ENCODE data around the gene GPR137B.
A peak's percentile ranks its signal among the peaks of the same experiment; 100 is the strongest.

The GPR137B gene

DNA sequence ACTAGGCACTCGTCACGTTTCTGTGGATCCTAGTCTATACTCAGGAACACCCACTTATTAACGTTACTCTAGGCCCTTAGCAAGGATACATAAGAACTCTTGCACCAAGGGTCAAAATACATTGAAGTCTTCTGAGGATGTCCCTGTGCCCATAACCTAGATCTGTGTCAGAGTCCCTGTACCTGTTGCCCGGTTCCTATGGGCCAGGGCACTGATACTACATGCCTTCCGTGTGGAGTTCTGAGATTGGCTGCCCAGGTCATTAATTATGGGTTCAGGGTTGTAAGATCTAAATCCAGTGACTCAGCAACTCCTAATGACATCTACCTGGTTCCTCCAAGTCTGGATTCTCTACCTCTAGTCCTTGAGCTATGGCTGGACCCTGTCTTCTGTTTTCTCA, 69.5 kb downstream of the GPR137B start:
- TF ChIP-seq GATA3 (IDR thresholded peaks at IDR 0.05; ENCODE audit: low read depth, low read length) (no peak), GATA2 (IDR thresholded peaks at IDR 0.05; ENCODE audit: low read depth, low read length) (no peak)

DNA sequence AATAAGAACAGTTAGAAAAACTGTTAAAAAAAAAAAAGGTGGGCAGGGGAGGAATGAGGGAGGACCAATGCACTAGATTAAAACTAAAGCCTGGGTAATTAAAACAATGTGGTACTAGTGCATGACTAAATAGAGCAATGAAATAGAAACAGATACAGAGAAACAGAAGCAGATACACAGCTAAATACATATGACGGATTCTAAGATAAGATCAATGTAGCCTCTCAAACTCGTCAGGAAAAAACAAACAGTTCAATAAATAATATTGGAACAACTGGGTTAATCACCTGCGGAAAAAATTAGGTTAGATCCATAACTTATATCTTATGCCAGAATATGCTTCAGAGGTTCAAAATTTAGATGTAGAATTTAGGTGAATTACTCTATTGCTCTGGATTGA, 71.2 kb downstream of the GPR137B start:
- TF ChIP-seq GATA2 (IDR thresholded peaks at IDR 0.05; ENCODE audit: low read depth, low read length) (peak; percentile 50; the same call in 1 of the 2 replicates), GATA3 (IDR thresholded peaks at IDR 0.05; ENCODE audit: low read depth, low read length) (peak; percentile 82)

DNA sequence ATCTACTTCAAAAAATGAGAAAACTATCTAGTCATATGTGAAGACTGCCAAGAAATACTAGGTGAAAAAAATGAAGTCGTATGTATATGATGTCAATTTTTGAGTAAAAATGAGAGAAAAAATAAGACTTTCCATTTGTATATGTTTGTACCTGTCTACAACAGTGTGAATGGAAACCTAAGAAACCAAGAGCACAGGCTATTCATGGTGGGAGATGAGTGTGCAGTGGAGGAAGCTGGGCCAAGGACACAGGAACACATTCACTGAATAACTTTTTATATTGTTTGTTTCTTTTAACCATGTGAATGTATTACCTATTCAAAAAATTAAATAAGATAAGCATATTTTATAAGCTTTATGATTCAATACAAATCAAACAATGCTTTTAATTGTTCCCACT, 72.4 kb downstream of the GPR137B start:
- no peak for TF ChIP-seq GATA2 (IDR thresholded peaks at IDR 0.05; ENCODE audit: low read depth, low read length)
- TF ChIP-seq GATA3 (IDR thresholded peaks at IDR 0.05; ENCODE audit: low read depth, low read length), result no peak

DNA sequence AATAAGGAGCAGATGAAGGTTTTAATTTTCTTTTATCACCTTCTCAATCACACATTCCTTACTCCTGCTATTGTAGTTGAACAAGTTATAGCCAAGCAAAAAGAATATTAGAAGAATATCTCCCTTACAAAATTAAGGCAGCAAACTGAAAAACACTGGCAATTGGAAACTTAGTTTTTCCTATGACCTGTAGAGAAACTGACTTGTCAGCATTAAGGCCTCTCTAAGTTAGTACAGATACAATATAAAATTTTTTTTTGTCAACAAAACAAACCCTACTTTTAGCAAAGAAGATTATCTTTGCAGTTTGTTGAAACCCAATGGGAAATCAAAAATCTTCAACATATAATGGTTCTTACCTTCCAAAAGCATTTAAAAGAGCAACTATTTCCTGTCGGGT, 78.1 kb downstream of the GPR137B start:
- no peak for TF ChIP-seq GATA3 (IDR thresholded peaks at IDR 0.05; ENCODE audit: low read depth, low read length)
- no peak for TF ChIP-seq GATA2 (IDR thresholded peaks at IDR 0.05; ENCODE audit: low read depth, low read length)

DNA sequence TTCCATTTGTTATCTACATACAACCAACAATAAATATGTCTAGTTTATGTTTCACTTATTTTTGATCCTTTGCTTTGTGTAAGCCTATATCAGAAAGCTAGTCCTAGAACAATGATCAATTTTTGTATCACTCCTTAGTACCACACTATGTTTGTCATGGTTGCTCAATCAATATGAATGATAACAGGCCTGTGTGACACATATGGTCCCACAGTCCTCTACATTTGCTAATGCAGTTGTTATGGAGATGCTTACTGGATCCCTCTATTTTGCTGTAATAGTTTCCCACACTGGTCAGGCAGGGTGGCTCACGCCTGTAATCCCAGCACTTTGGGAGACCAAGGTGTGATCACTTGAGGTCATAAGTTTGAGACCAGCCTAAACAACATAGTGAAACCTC, 80.3 kb downstream of the GPR137B start:
- TF ChIP-seq GATA2 (IDR thresholded peaks at IDR 0.05; ENCODE audit: low read depth, low read length) (no peak), GATA3 (IDR thresholded peaks at IDR 0.05; ENCODE audit: low read depth, low read length) (no peak)

DNA sequence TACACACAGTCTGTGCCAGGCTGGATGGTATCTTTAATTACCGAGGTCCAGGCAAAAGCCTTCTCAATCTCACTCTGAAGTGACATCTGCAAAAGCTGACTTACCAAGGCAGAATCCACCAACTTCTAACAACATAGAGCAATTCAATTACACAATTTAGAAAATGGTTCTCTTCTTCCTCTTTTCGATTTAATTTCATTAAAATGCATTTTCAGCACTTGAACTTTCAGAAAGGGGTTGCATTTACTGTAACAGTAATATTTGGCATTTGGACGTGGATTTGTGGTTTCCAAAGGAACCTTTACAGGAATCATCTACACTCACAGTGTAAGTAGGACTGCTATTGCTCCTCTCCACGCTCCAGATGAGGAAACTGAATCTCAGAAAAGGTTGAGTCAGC, 86.1 kb downstream of the GPR137B start:
- TF ChIP-seq GATA3 (IDR thresholded peaks at IDR 0.05; ENCODE audit: low read depth, low read length), result no peak
- no peak for TF ChIP-seq GATA2 (IDR thresholded peaks at IDR 0.05; ENCODE audit: low read depth, low read length)

DNA sequence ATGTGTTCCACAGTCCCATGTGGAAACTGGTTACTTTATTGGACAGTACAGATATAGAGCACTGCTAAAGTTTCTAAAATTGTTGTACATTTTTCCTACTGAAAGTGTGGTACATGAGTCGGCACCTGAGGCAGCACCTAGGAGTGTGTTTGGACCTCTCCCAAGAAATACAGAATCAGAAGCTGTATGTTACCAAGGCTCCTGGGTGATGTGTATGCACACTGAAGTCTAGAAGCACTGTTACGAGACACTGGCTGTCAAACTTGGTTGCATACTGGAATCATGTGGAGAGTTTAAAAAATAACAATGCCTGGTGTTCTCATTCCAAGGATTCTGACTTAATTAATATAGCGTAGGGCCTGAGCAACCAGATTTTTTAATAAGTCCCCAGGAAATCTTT, 92.8 kb downstream of the GPR137B start:
- TF ChIP-seq GATA2 (IDR thresholded peaks at IDR 0.05; ENCODE audit: low read depth, low read length), result no peak
- no peak for TF ChIP-seq GATA3 (IDR thresholded peaks at IDR 0.05; ENCODE audit: low read depth, low read length)

DNA sequence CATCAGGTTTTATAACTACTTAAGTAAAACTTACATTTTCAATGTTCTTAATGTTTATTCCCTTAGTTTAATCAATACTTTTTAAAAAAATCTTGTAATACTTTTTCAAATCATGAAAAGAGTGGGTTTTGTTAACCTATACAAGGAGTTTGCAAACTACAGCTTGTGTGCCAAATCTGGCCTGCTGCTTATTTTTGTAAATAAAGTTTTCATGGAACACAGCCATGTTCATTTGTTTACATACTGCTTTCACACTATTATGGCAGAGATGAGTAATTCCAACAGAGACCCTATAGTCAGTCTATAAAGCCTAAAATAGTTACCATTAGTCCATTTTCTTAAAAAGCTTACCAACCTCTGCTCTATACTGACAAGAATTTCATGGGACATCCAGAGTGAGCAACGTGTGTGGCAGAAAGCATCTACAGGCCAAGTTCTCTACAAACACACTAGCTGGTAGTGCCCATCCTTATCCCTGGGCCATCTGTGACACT, 96.8 kb downstream of the GPR137B start:
- no peak for TF ChIP-seq GATA2 (IDR thresholded peaks at IDR 0.05; ENCODE audit: low read depth, low read length)
- TF ChIP-seq GATA3 (IDR thresholded peaks at IDR 0.05; ENCODE audit: low read depth, low read length), result no peak

DNA sequence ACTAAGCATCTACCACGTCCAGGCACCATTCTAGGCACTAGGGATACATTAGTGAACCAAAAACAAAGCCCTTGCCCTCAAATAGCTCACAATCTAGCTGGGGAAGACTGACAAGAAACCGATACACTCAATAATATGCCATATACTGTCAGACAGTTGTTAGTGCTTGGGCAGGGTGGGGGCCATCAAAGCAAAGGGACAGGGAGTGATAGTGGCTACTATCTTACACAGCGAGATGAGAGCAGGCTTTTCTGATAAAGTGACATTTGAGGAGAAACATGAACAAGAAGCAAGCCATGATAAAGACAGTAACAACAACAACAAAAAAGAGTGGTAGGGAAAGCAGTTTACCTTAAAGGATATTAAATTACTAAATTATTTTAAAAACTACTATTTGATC, 98.3 kb downstream of the GPR137B start:
- TF ChIP-seq GATA2 (IDR thresholded peaks at IDR 0.05; ENCODE audit: low read depth, low read length) (no peak), GATA3 (IDR thresholded peaks at IDR 0.05; ENCODE audit: low read depth, low read length) (no peak)

DNA sequence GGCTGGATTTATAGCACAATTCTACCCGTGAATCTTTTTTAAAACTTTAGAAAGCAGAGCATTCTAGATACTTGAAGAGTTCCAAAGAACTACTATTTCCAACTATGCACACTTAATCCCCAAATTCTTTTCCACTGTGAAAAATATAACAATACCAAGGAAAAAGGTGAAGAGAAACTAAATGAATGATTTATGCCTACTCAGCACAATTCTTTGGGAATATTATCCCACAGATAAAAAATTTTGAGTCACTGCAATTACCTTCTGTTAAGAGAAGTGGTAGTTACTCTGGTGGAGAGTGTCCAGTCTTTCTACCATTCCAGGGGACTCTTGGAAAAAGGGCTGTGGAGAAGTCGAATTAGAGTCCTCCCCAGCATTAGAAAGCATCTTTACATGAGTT, 100.2 kb downstream of the GPR137B start:
- TF ChIP-seq GATA2 (IDR thresholded peaks at IDR 0.05; ENCODE audit: low read depth, low read length), result no peak
- TF ChIP-seq GATA3 (IDR thresholded peaks at IDR 0.05; ENCODE audit: low read depth, low read length), result no peak

DNA sequence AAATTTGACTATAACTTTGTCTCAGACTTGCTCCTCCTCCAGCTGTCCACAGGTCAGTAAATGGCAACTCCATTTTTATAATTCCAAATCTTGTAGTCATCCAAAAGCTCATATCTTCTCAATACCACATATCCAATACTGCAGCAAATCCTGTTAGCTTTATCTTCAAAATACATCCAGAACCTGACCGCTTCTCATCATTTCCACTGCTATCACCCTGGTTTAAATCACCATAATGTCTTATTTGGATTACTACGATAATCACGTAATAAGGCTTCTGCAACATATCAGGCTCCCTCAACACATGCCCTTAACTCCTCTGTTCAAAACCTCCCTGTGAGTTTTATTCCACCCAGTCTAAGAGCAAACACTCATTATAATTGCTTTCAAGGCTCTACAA, 104.9 kb downstream of the GPR137B start:
- TF ChIP-seq GATA3 (IDR thresholded peaks at IDR 0.05; ENCODE audit: low read depth, low read length), result no peak
- TF ChIP-seq GATA2 (IDR thresholded peaks at IDR 0.05; ENCODE audit: low read depth, low read length), result no peak

DNA sequence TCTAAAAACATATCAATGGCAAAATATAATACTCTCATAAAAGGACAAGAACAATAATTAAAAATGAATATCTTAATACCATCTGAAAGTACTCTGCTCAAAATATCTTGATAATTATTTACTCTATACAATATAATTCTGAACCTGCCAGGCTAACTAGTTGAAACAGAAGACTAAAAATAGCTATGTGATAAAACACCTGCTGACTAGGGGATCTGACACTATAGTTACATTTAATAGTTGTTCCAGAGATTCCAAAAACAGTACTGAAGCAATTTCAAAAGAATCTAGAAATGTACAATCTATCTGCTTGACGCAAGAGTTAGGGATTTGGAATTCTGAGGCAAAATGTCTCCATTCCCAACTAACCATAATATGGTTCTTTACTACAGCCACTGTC, 109.2 kb downstream of the GPR137B start:
- TF ChIP-seq GATA2 (IDR thresholded peaks at IDR 0.05; ENCODE audit: low read depth, low read length) (no peak), GATA3 (IDR thresholded peaks at IDR 0.05; ENCODE audit: low read depth, low read length) (no peak)

DNA sequence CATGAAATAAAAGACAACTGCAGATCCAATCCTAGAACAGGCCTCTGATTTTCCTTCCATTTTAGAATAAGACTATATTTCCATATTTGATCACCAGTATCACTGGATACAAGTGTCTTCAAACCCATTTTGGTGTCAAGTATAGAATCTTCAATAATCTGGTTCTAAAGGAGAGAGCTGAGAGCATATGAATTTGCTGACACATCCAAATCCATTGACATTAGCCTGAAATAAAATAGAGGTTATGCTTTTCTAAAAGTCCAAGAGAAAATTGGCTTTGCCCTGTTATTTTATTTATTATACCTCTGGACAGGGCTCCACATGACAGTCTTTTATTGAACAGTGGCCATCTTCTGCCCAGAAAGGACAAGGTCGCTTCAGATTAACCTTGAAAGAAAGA, 110.8 kb downstream of the GPR137B start:
- TF ChIP-seq GATA3 (IDR thresholded peaks at IDR 0.05; ENCODE audit: low read depth, low read length) (no peak), GATA2 (IDR thresholded peaks at IDR 0.05; ENCODE audit: low read depth, low read length) (no peak)

DNA sequence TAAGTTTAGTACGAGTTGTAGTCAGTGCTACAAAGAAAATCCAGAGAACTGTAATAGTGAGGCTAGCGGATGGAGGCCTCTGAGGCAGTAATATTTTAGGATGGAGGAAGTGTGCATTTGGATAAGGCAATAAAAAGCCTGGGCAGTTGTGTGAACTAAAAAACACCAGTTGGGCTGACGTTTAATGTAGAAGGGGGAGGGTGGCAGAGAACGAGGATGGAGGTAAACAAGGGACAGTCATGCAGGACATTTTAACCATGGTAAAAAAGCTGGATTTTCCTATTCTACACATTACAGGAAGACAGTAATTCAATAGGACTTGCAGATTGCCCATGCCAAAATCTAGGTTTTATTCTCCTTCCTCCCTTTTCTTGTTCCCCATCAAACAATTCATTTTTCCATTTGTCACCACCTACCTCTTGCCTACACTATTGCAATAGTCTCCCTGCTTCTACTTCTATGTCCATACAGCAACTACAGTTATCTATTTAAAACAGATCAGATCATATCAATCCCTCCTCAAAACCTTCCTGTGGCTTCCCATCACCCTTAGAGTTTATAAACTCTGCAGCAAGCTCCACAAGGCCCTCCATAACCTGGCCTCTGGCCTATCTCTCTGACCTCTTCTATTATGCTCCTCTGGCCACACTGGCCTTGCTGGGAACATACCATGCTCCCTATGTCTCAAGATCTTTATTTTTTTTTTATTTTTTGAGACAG, 111.7 kb downstream of the GPR137B start:
- no peak for TF ChIP-seq GATA3 (IDR thresholded peaks at IDR 0.05; ENCODE audit: low read depth, low read length)
- TF ChIP-seq GATA2 (IDR thresholded peaks at IDR 0.05; ENCODE audit: low read depth, low read length), result no peak

DNA sequence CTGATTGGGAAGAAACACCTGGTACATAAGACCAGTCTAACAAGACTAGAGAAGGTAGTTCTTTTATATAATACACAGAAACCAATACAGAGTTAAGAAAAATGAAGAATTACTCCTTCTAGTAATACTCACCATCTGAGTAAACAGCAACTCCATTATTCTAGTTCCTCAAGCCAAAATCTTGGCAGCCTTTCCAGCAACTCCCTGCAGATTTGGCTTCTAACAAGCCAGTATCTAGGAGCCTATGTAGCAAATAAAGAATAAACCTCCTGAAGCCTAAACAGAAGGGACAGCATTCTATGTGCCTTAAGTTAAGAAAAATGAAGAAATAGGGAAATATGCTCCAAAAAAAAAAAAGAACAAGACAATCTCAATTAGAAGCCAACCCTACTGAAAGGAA, 114.9 kb downstream of the GPR137B start:
- TF ChIP-seq GATA2 (IDR thresholded peaks at IDR 0.05; ENCODE audit: low read depth, low read length) (no peak), GATA3 (IDR thresholded peaks at IDR 0.05; ENCODE audit: low read depth, low read length) (no peak)

All from SH-SY5Y (cell line).